HCT116 (cell line): Measurements from ENCODE around the gene ELFN2. TPM values are rescaled to one million over a fixed set of nuclear protein-coding genes. Genes with fewer than 3 reads are reported as not detected.

ENCODE experiments used
- ATAC-seq: fragments of 200-7000 bp; cut with Tn5 transposase; 2 replicates; pipeline ENCODE4 v1.9.1; 2020; ENCODE audit warnings: mild to moderate bottlenecking, moderate library complexity
- BruUV-seq: library from RNA; stranded (reverse); fragments of 400-500 nt; replicated peaks from 2 replicates; lab custom pipeline; 2021; lab: Mats Ljungman, UMichigan
- CTCF ChIA-PET: fragments of 300-600 bp; sonication (Branson Sonifier 250); formaldehyde crosslinking; loops from one replicate; lab custom pipeline; 2021; ENCODE audit warnings: antibody characterized with exemption; lab: Charles Lee
- POLR2A ChIA-PET: fragments of 300-600, 350-600 bp; sonication (Branson Sonifier 250); formaldehyde crosslinking; loops from one replicate; lab custom pipeline; 2021; ENCODE audit warnings: antibody characterized with exemption; lab: Charles Lee
- RAD21 ChIA-PET, 2 experiments: fragments of 300-600 bp; sonication (Branson Sonifier 250); formaldehyde crosslinking; loops; one replicate each; lab custom pipeline; 2023; ENCODE audit warnings: low total read pairs in 2 of 2; ENCODE audit not compliant: uncharacterized antibody in 2 of 2, unreplicated experiment in 2 of 2, low non-redundant PET in 1 of 2; lab: Charles Lee
- DNase-seq: peaks from one replicate; pipeline ENCODE4 v3.0.0-alpha.2; 2010; ENCODE audit warnings: low read depth, low spot score
- H2AFZ ChIP-seq: fragments of 200-600 bp; shearing (Covaris generic), sonication (generic); 2 replicates; pipeline ENCODE4 v1.6.1; 2017; ENCODE audit warnings: low read depth, mixed run types, mixed read lengths, antibody characterized with exemption, low read length; ENCODE audit not compliant: poor library complexity, severe bottlenecking
- H3K27ac ChIP-seq: 2 replicates; pipeline ENCODE4 v1.5.1; 2012; ENCODE audit warnings: low read depth, low read length
- H3K27me3 ChIP-seq: fragments of 200-600 bp; sonication (generic); 2 replicates; pipeline ENCODE4 v1.6.1; 2016; ENCODE audit warnings: mixed run types, low read length, mixed read lengths; ENCODE audit not compliant: insufficient read depth
- H3K36me3 ChIP-seq, 2 experiments: fragments of 200-500 bp in 1 of 2; fragments of 200-600 bp in 1 of 2; sonication (Bioruptor generic) in 1 of 2; sonication (generic) in 1 of 2; 2 replicates each; pipeline versions ENCODE4 v1.5.1 to v1.6.1; 2014 to 2016; ENCODE audit warnings: low read length in 2 of 2, inconsistent platforms in 1 of 2, mixed read lengths in 1 of 2, mixed run types in 1 of 2; ENCODE audit not compliant: insufficient read depth in 2 of 2, control insufficient read depth in 1 of 2
- H3K4me1 ChIP-seq, 2 experiments: fragments of 200-600 bp in 1 of 2; sonication (generic) in 1 of 2; 2 replicates each; pipeline versions ENCODE4 v1.5.1 to v1.6.1; 2012 to 2017; ENCODE audit warnings: low read length in 2 of 2, inconsistent platforms in 1 of 2, mild to moderate bottlenecking in 1 of 2, mixed read lengths in 1 of 2, mixed run types in 1 of 2, moderate library complexity in 1 of 2; ENCODE audit not compliant: insufficient read depth in 2 of 2, control insufficient read depth in 1 of 2
- H3K4me2 ChIP-seq: fragments of 200-600 bp; sonication (generic); 2 replicates; pipeline ENCODE4 v1.6.1; 2017; ENCODE audit warnings: mixed run types, low read length, mixed read lengths
- H3K4me3 ChIP-seq, 2 experiments: fragments of 200-600 bp in 1 of 2; sonication (generic) in 1 of 2; replicated peaks in 1 of 2; 2 replicates each; pipeline ENCODE4 v1.5.1; 2011 to 2016; ENCODE audit warnings: low read length in 2 of 2, control low read depth in 1 of 2, low read depth in 1 of 2, mild to moderate bottlenecking in 1 of 2, mixed read lengths in 1 of 2, mixed run types in 1 of 2
- H3K79me2 ChIP-seq: fragments of 200-600 bp; sonication (generic); 2 replicates; pipeline ENCODE4 v1.6.1; 2017; ENCODE audit warnings: mild to moderate bottlenecking, mixed run types, low read length, moderate library complexity, mixed read lengths; ENCODE audit not compliant: insufficient read depth
- H3K9ac ChIP-seq: fragments of 200-600 bp; sonication (generic); 2 replicates; pipeline ENCODE4 v1.6.1; 2016; ENCODE audit warnings: low read length, mixed read lengths
- H3K9me2 ChIP-seq: fragments of 200-600 bp; sonication (generic), shearing (Covaris generic); 2 replicates; pipeline ENCODE4 v1.6.1; 2017; ENCODE audit warnings: mixed run types, mild to moderate bottlenecking, moderate library complexity; ENCODE audit not compliant: insufficient read depth
- H3K9me3 ChIP-seq, 2 experiments: fragments of 200-500 bp in 1 of 2; fragments of 200-600 bp in 1 of 2; sonication (Bioruptor generic) in 1 of 2; sonication (generic) in 1 of 2; 2 replicates each; pipeline ENCODE4 v1.6.1; 2014 to 2017; ENCODE audit warnings: low read length in 2 of 2, mixed read lengths in 2 of 2, inconsistent platforms in 1 of 2, low read depth in 1 of 2, mild to moderate bottlenecking in 1 of 2, mixed run types in 1 of 2, moderate library complexity in 1 of 2; ENCODE audit not compliant: control insufficient read depth in 1 of 2, insufficient read depth in 1 of 2
- H4K20me1 ChIP-seq: fragments of 200-600 bp; sonication (generic), shearing (Covaris generic); 2 replicates; pipeline ENCODE4 v1.6.1; 2017; ENCODE audit warnings: mixed run types, mild to moderate bottlenecking, moderate library complexity; ENCODE audit not compliant: insufficient read depth
- ATF3 ChIP-seq: IDR thresholded peaks from 2 replicates; pipeline ENCODE4 v1.6.1; 2012
- CBX3 ChIP-seq: IDR thresholded peaks from 2 replicates; pipeline ENCODE4 v1.6.1; 2012; ENCODE audit warnings: low read depth
- CEBPB ChIP-seq: IDR thresholded peaks from 2 replicates; pipeline ENCODE4 v1.6.1; 2012; ENCODE audit warnings: low read depth
- EZH2 ChIP-seq: fragments of 200-600 bp; sonication (generic); IDR thresholded peaks from 2 replicates; pipeline ENCODE4 v1.6.1; 2017; ENCODE audit warnings: antibody characterized with exemption, mixed run types
- EZH2phosphoT487 ChIP-seq: fragments of 200-600 bp; IDR thresholded peaks from 2 replicates; pipeline ENCODE4 v1.6.1; 2018; ENCODE audit warnings: antibody characterized with exemption, borderline replicate concordance
- FOSL1 ChIP-seq: IDR thresholded peaks from 2 replicates; pipeline ENCODE4 v1.6.1; 2012; ENCODE audit warnings: low read depth
- MAX ChIP-seq: IDR thresholded peaks from 2 replicates; pipeline ENCODE4 v1.6.1; 2012
- POLR2AphosphoS5 ChIP-seq: IDR thresholded peaks from 2 replicates; pipeline ENCODE4 v1.6.1; 2011; ENCODE audit warnings: mild to moderate bottlenecking, low read depth, low read length, moderate library complexity
- RAD21 ChIP-seq: IDR thresholded peaks from 2 replicates; pipeline ENCODE4 v1.6.1; 2012; ENCODE audit warnings: low read depth, mild to moderate bottlenecking
- REST ChIP-seq: IDR thresholded peaks from 2 replicates; pipeline ENCODE4 v1.6.1; 2012; ENCODE audit warnings: low read depth
- SIN3A ChIP-seq: IDR thresholded peaks from 2 replicates; pipeline ENCODE4 v1.6.1; 2012; ENCODE audit warnings: low read depth
- TCF7L2 ChIP-seq: IDR thresholded peaks from 2 replicates; pipeline ENCODE4 v1.7.0; 2011; ENCODE audit warnings: borderline replicate concordance, inconsistent platforms; ENCODE audit not compliant: insufficient read depth, insufficient read length; ENCODE audit errors: extremely low read depth
- YY1 ChIP-seq: IDR thresholded peaks from 2 replicates; pipeline ENCODE4 v1.6.1; 2011; ENCODE audit warnings: low read length, low read depth, moderate library complexity, mild to moderate bottlenecking; ENCODE audit not compliant: insufficient replicate concordance; ENCODE audit errors: extremely low read depth
- ZNF274 ChIP-seq: fragments of 200-500 bp; sonication (Bioruptor generic); IDR thresholded peaks from 2 replicates; pipeline ENCODE4 v1.6.1; 2014; ENCODE audit warnings: mild to moderate bottlenecking, low read depth, low read length, inconsistent platforms
- intact Hi-C: fragments of 100-400 bp; cut with micrococcal nuclease; formaldehyde crosslinking; loops from 2 replicates; pipeline ENCODE4 v1.10.0; 2022
- total RNA-seq: library from RNA; stranded (reverse); gene quantifications from one replicate; pipeline ENCODE4 v1.2.1, GENCODE V29; 2021; ENCODE audit not compliant: unreplicated experiment

ELFN2 gene
- total RNA-seq, 1 experiment from 2014 or later, result 45.4 TPM

GRCh38 chr22:37467391-37467955 lies 40.2 kb upstream of the ELFN2 start:
- no peaks in the 10 kb centered on the region for H3K9me3 ChIP-seq
- intact Hi-C loops, result no loop called here
- H3K27ac ChIP-seq, result no peak overlapping the region
- ChIA-PET CTCF (no interaction called here), RAD21 (no interaction called here), POLR2A (no interaction called here)
- ATAC-seq, result no peak
- H3K36me3 ChIP-seq, result no peaks in the 10 kb centered on the region
- no TSS peak for BruUV-seq
- no peak overlapping the region for H3K4me3 ChIP-seq
- no peaks in the 10 kb centered on the region for H3K27me3 ChIP-seq
- H3K79me2 ChIP-seq, result no peaks in the 10 kb centered on the region
- H4K20me1 ChIP-seq, result no peaks in the 10 kb centered on the region
- no peak overlapping the region for H3K4me2 ChIP-seq
- DNase-seq, result no peak
- TF ChIP-seq CEBPB (no peak), CBX3 (no peak), EZH2 (no peak), MAX (no peak), FOSL1 (no peak), RAD21 (no peak), TCF7L2 (no peak), EZH2phosphoT487 (no peak), YY1 (no peak), ZNF274 (no peak), SIN3A (no peak), ATF3 (no peak), REST (no peak), POLR2AphosphoS5 (no peak)
- H2AFZ ChIP-seq, result no peak overlapping the region
- peaks cover 0 to 6% of the 10 kb centered on the region in 2 experiments; a peak in 2 of 4 replicates for H3K4me1 ChIP-seq
- H3K9me2 ChIP-seq, result no peaks in the 10 kb centered on the region
- no peak overlapping the region for H3K9ac ChIP-seq
